Right hindlimb (tissue), 1 donor: ENCODE data around the gene RPLP1.

Experiments used
- DNase-seq: peaks from one replicate; pipeline ENCODE4 v3.0.0-alpha.2; 2018

Gene RPLP1

GRCh38 chr15:69499521-69500211 is 47.0 kb downstream of the RPLP1 start:
- DNase-seq, result no peak

- DNase-seq, result no peak
Measured at GRCh38 chr15:69500339-69500738, 47.7 kb downstream of the RPLP1 start.

GRCh38 chr15:69501456-69501855 is 48.8 kb downstream of the RPLP1 start:
- DNase-seq, result no peak

- no peak for DNase-seq
Measured at GRCh38 chr15:69502470-69503045, 49.9 kb downstream of the RPLP1 start.

GRCh38 chr15:69504352-69505040 is 51.9 kb downstream of the RPLP1 start:
- DNase-seq, result no peak
